ENCODE measurements around the gene APBA2.
"Not testable (repeated sequence)": the region's sequence is repeated elsewhere in the genome, so short reads cannot be mapped to it uniquely, and the experiment has no call there.

APBA2 gene

DNA sequence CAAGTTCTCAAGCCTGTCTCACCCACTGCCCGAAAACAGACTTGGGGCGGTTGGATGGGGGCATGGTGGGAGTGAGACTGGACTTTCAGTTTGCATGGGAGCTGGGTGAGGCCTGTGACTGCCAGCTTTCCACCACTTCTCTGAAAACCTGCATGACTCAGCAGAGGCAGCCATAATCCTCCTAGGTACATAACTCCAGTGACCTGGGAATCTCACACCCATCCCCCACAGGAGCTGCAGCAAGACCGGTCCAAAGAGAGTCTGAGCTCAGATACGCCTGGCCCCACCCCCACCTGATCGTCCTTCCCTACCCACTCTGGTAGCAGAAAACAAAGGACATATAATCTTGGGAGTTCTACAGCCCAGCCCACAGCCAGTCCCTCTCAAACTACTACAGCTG lies 276.6 kb downstream of the APBA2 start:
- Histone ChIP-seq H2AFZ (ENCODE audit: low read depth, low read length) (no peak overlapping the region), H3K79me2 (ENCODE audit: low read length) (no peaks in the 10 kb centered on the region), H3K4me3 (ENCODE audit: low read length) (no peak overlapping the region), H3K9ac (ENCODE audit: low read length) (no peak overlapping the region), H3K4me2 (ENCODE audit: low read length) (no peak overlapping the region), H3K9me3 (ENCODE audit: insufficient read depth, low read length) (no peaks in the 10 kb centered on the region; the same call in 1 of the 2 replicates), H3K4me1 (ENCODE audit: low read length) (no peaks in the 10 kb centered on the region), H3K27ac (ENCODE audit: low read length) (no peak overlapping the region), H3K27me3 (ENCODE audit: low read depth, low read length) (no peaks in the 10 kb centered on the region), H4K20me1 (ENCODE audit: insufficient read depth, low read length) (no peaks in the 10 kb centered on the region), H3K36me3 (replicated peaks; ENCODE audit: low read depth, low read length) (no peaks in the 10 kb centered on the region)
- no peak for TF ChIP-seq EZH2phosphoT487 (IDR thresholded peaks at IDR 0.05; ENCODE audit: low read depth)
- TF ChIP-seq CTCF (IDR thresholded peaks at IDR 0.05; ENCODE audit: low read depth, low read length): no peak

DNA sequence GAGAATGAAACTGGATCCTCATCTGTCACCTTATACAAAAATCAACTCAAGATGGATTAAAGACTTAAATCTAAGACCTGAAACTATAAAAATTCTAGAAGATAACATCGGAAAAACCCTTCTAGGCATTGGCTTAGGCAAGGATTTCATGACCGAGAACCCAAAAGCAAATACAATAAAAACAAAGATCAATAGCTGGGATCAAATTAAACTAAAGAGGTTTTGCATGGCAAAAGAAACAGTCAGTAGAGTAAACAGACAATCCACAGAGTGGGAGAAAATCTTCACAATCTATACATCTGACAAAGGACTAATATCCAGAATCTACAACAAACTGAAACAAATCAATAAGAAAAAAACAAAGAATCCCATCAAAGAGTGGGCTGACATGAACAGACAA lies 281.3 kb downstream of the APBA2 start:
- H3K4me2 ChIP-seq (ENCODE audit: low read length); H3K4me1 ChIP-seq (ENCODE audit: low read length); H3K36me3 ChIP-seq (replicated peaks; ENCODE audit: low read depth, low read length); H3K79me2 ChIP-seq (ENCODE audit: low read length); H3K27me3 ChIP-seq (ENCODE audit: low read depth, low read length); H3K9me3 ChIP-seq (ENCODE audit: insufficient read depth, low read length); H3K27ac ChIP-seq (ENCODE audit: low read length); H2AFZ ChIP-seq (ENCODE audit: low read depth, low read length); H4K20me1 ChIP-seq (ENCODE audit: insufficient read depth, low read length); H3K9ac ChIP-seq (ENCODE audit: low read length); H3K4me3 ChIP-seq (ENCODE audit: low read length): not testable (repeated sequence)
